Thyroid gland (tissue), 4 donors: ENCODE measurements around the gene SUGCT.

Source experiments
- CTCF ChIP-seq, 6 experiments: fragments of 200-600 bp in 3 of 6; fragments of 450-650 bp in 3 of 6; sonication (generic) in 3 of 6; IDR thresholded peaks; one replicate each; pipeline ENCODE4 v1.5.1; 2016 to 2019; ENCODE audit warnings: antibody characterized with exemption in 6 of 6, mild to moderate bottlenecking in 2 of 6, inconsistent platforms in 1 of 6, moderate library complexity in 1 of 6
- POLR2A ChIP-seq, 2 donors: fragments of 450-650 bp; IDR thresholded peaks; one replicate each; pipeline ENCODE4 v1.6.1; 2017; ENCODE audit warnings: antibody characterized with exemption in 2 of 2, mild to moderate bottlenecking in 2 of 2, moderate library complexity in 1 of 2

GRCh38 chr7:40401406-40401805, 266.6 kb downstream of the SUGCT start:
- no peak for TF ChIP-seq CTCF (IDR thresholded peaks at IDR 0.05)
- no peak for TF ChIP-seq POLR2A (IDR thresholded peaks at IDR 0.05)
